HUDEP-2 (cell line): ENCODE measurements around the gene GJA4.

Source experiments
- DNase-seq, 76 experiments: peaks; one replicate each; lab custom pipeline; 2025; ENCODE audit not compliant: unreplicated experiment in 76 of 76; lab: John Stamatoyannopoulos, UW

GJA4 gene

GRCh38 chr1:34827341-34827941 is 34.6 kb downstream of the GJA4 start:
- no peak for DNase-seq

DNA sequence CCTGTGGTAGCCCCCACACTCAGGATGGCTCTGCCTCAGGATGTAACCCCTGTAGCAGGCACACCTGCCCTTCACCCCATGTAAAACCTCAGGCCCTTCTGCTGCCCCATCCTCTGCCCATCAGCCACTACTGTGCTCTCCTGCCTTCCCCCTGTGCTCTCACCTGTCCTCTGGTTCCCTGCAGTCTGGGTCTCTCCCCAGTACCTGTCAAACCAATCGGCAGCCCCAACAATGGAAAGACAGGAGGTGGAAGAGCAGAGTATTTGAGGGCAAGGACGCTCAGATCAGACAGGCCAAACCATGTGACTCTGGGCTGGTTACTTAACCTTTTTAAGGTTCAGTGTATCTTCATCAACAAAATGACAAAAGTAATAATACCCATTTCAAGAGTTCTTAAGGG is 35.8 kb downstream of the GJA4 start:
- no peak for DNase-seq

DNA sequence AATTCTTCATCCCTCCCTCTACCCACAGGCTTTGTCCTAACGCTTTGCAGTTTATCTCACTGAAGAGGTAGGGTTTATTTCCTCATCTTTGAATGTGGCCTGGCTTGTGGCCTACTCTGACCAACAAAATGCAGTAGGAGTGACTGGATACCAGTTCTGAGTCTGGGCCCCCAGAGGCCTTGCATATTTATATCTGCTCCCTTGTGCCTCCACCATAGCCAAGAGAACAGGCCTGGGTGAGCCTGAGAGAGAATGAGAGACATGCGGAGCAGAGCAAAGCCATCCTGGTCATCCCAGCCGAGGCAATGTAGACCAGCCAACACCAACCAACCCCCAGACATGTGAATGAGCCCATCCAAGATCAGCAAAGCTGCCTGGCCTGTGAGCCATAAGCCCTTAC is 36.5 kb downstream of the GJA4 start:
- DNase-seq = no peak

- no peak for DNase-seq
Observed at GRCh38 chr1:34831721-34832246, 39.0 kb downstream of the GJA4 start.

GRCh38 chr1:34833711-34834110 is 40.9 kb downstream of the GJA4 start:
- no peak for DNase-seq

- no peak for DNase-seq
Observed at GRCh38 chr1:34839526-34840305, 46.9 kb downstream of the GJA4 start.

DNA sequence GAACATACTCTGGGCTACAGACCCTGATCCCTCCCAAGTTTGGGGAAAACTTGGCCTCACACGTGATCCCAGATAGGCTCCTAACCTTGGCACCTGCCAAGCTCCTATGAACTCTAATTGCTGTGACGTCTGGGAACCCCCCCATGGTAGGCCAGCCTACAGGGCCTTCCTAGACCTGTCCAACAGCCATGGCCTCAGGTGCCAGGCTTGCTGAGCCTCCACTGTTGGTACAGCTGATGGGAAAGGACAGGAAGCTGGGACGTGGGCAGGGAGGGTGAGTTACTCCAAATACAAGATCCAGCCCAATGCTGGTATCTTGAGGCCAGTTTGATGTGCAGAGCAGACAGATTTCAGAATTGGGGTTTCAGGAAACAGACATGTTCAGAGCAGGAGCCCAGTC is 47.6 kb downstream of the GJA4 start:
- no peak for DNase-seq

GRCh38 chr1:34842073-34842472 is 49.3 kb downstream of the GJA4 start:
- peak in 1 of 76 experiments; percentile 3 for DNase-seq

- DNase-seq = no peak
Observed at GRCh38 chr1:34842952-34843371, 50.2 kb downstream of the GJA4 start.

DNA sequence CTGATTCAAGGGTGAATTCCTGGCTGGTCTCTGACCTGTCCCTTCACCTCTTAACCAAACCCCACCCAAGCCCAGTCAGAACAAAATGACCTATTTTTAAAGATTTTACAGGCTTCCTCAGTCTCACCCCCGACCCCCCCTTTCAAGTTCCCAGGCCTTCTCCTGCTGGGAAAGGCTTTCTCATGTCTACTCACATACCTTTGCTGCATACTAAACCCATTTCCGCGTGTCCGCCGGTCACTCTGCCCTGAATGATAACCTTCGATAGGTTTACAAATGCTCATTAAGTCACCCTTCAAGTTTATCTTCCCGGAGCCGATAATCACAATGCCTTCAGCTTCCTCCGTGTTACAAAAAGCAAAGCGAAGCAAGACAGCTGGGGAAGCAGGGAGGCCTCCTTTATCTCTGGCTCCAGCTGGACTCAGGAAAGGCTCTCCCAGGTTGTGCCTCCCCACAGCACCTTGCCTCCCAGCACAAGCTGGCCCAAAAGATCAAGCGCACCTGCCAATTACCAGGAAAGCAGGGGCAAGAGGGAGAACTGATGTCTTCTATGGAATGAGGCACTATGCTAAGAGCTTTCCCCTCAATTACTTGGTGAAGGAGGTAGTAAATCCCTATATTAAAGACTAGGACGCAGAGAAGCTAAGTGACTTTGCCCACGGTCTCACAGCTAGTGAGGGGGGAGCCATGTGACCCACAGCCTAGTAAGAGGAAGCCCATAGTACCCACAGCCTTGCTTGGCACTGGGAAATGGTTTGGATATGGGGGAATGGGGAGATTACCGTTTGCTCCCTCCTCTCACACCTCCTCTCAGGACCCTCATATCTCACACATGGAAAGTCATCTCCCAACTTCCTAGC is 50.8 kb downstream of the GJA4 start:
- peak in 3 of 76 experiments; percentile 4 to 11 (median 9) for DNase-seq

DNA sequence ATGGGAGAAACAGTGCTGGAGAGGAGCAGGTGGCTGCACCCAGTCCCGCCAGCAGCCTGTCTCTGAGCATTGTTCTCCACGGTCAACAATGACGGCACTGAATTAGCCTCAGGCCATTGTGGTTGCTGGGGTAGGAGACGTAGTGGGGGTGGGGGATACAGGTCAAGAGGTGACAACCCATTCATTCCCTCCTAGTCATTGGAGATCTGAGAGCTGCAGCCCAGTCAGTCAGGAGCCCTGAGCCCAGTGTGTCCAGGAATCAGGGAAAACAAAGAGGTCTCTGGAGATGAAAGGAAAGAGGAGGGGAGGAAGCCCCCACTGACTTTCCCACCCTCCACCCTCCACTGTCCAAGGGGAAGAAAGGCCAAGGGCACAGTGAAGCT is 51.4 kb downstream of the GJA4 start:
- no peak for DNase-seq
